Sigmoid colon (tissue), 7 donors: ENCODE results near the gene COL4A1. TPM values are rescaled to one million over a fixed set of nuclear protein-coding genes. Genes with fewer than 3 reads are reported as not detected.

ENCODE experiments used
- DNase-seq: peaks from one replicate; pipeline ENCODE4 v3.0.0-alpha.2; 2019
- H3K27ac ChIP-seq, 4 donors: fragments of 200-600 bp; sonication (generic); one replicate each; pipeline ENCODE4 v1.5.1; 2016 to 2019; ENCODE audit warnings: mild to moderate bottlenecking in 1 of 4
- H3K27me3 ChIP-seq, 3 donors: fragments of 200-600 bp; sonication (generic); one replicate each; pipeline ENCODE4 v1.5.1; 2019; ENCODE audit warnings: mild to moderate bottlenecking in 1 of 3
- H3K36me3 ChIP-seq, 4 donors: fragments of 200-600 bp; sonication (generic); one replicate each; pipeline ENCODE4 v1.5.1; 2016 to 2019
- H3K4me1 ChIP-seq, 4 donors: fragments of 200-600 bp; sonication (generic); one replicate each; pipeline ENCODE4 v1.5.1; 2017 to 2019
- H3K4me3 ChIP-seq, 4 donors: fragments of 200-600 bp; sonication (generic); one replicate each; pipeline ENCODE4 v1.5.1; 2017 to 2019; ENCODE audit warnings: mild to moderate bottlenecking in 2 of 4, moderate library complexity in 1 of 4
- H3K9me3 ChIP-seq, 4 donors: fragments of 200-600 bp in 3 of 4; sonication (generic) in 3 of 4; one replicate each; pipeline versions ENCODE4 v1.5.1 to v1.6.1; 2013 to 2019
- EP300 ChIP-seq, 4 donors: sonication (generic); formaldehyde crosslinking; IDR thresholded peaks; one replicate each; pipeline ENCODE4 v1.6.1; 2017; ENCODE audit warnings: antibody characterized with exemption in 4 of 4
- POLR2A ChIP-seq, 2 donors: fragments of 450-650 bp; IDR thresholded peaks; one replicate each; pipeline ENCODE4 v1.6.1; 2016; ENCODE audit warnings: antibody characterized with exemption in 2 of 2, mild to moderate bottlenecking in 2 of 2, moderate library complexity in 2 of 2
- POLR2AphosphoS5 ChIP-seq, 4 donors: sonication (generic); formaldehyde crosslinking; IDR thresholded peaks; one replicate each; pipeline ENCODE4 v1.6.1; 2017; ENCODE audit warnings: antibody characterized with exemption in 4 of 4
- WGBS, 2 donors: extraction: QIAGEN DNeasy Blood & Tissue Kit; methylation state at CpG; one replicate each; pipeline ENCODE4 v1.1.7; 2013; 5-methylcytosine and 5-hydroxymethylcytosine counted together
- intact Hi-C: fragments of 100-400 bp; cut with DNase I; formaldehyde crosslinking; loops from one replicate; pipeline ENCODE4 v1.15.1; 2023
- polyA plus RNA-seq, 3 donors: library from polyadenylated mRNA; stranded (reverse); fragments of 200-250 nt; gene quantifications; one replicate each; pipeline ENCODE4 v1.2.3, GENCODE V29; 2013
- total RNA-seq, 4 donors: library from RNA; depleted of rRNA; stranded (reverse); fragments of >200 nt; gene quantifications; one replicate each; pipeline ENCODE4 v1.1.0, GENCODE V29; 2016
- TF ChIP-seq, protein P1 (sequence below), 4 experiments: fragments of 450-650 bp in 3 of 4; fragments of 200-600 bp in 1 of 4; IDR thresholded peaks; one replicate each; pipeline ENCODE4 v1.5.1; 2016 to 2019; ENCODE audit warnings: antibody characterized with exemption in 4 of 4, mild to moderate bottlenecking in 3 of 4, moderate library complexity in 2 of 4
- donor health status: healthy with polysubstance abuse.
- donor health status: Bipolar disorder and iron deficiency.
- donor health status: healthy.

COL4A1 gene
- total and polyA plus RNA-seq, 7 donors: 9.2 to 598 (median 235) TPM

DNA sequence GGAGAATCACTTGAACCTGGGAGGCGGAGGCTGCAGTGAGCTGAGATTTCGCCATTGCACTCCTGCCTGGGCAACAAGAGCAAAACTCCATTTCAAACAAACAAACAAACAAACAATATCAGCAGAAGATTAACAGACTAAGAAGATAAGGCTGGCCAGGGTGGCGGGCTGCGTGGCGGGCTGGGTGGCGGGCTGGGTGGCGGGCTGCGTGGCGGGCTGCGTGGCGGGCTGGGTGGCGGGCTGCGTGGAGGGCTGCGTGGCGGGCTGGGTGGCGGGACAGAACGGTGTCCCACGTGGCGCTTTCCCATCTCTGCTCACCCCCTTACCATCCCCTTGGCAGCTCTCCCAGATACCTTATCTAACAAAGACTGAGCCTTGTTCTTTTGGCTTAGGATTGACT lies 196.2 kb downstream of the COL4A1 start:
- intact Hi-C loops: no loop called here
- Histone ChIP-seq H3K27me3 (no peaks in the 10 kb centered on the region), H3K9me3 (no peaks in the 10 kb centered on the region), H3K4me1 (peaks cover 3 to 55% (median 48%) of the 10 kb centered on the region in 4 donors), H3K4me3 (no peak overlapping the region), H3K36me3 (no peaks in the 10 kb centered on the region), H3K27ac (peak overlapping the region in 3 of 4 donors; percentile 82 to 86 (median 85))
- 90 to 97% methylated on average over 19 of the region's 19 CpGs for WGBS, 2 donors
- TF ChIP-seq, protein P1, sequence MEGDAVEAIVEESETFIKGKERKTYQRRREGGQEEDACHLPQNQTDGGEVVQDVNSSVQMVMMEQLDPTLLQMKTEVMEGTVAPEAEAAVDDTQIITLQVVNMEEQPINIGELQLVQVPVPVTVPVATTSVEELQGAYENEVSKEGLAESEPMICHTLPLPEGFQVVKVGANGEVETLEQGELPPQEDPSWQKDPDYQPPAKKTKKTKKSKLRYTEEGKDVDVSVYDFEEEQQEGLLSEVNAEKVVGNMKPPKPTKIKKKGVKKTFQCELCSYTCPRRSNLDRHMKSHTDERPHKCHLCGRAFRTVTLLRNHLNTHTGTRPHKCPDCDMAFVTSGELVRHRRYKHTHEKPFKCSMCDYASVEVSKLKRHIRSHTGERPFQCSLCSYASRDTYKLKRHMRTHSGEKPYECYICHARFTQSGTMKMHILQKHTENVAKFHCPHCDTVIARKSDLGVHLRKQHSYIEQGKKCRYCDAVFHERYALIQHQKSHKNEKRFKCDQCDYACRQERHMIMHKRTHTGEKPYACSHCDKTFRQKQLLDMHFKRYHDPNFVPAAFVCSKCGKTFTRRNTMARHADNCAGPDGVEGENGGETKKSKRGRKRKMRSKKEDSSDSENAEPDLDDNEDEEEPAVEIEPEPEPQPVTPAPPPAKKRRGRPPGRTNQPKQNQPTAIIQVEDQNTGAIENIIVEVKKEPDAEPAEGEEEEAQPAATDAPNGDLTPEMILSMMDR (IDR thresholded peaks at IDR 0.05): no peak
- TF ChIP-seq POLR2AphosphoS5 (IDR thresholded peaks at IDR 0.05) (no peak), POLR2A (IDR thresholded peaks at IDR 0.05) (no peak), EP300 (IDR thresholded peaks at IDR 0.05) (no peak)
- DNase-seq: no peak

DNA sequence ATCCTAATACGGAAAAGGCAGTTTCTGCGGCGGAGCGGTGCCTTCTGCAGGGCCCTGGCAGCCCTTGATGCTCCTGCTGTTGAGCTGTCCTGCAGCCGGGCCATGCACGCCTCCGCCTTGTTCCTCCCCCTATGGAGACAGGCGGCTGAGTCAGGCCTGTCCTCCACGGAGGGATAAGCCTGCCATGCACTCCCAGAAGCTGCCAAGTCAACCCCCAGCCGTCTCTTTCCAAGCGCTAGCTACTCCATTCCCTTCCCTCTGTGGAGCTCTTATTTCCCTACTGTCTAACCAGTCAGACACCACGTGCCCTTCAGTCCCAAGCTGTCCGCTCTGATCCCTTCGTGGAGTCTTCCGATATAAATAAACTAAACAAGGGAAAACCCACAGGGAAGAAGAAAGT lies 197.0 kb downstream of the COL4A1 start:
- Histone ChIP-seq H3K36me3 (no peaks in the 10 kb centered on the region), H3K4me3 (no peak overlapping the region), H3K27me3 (no peaks in the 10 kb centered on the region), H3K9me3 (no peaks in the 10 kb centered on the region), H3K27ac (peak overlapping the region; percentile 76 to 86 (median 84)), H3K4me1 (peaks cover 3 to 56% (median 47%) of the 10 kb centered on the region in 4 donors)
- TF ChIP-seq POLR2AphosphoS5 (IDR thresholded peaks at IDR 0.05): peak in 3 of 4 donors; percentile 39 to 66 (median 55)
- TF ChIP-seq, protein P1 (IDR thresholded peaks at IDR 0.05): no peak
- TF ChIP-seq POLR2A (IDR thresholded peaks at IDR 0.05): no peak
- peak in 1 of 4 donors; percentile 38 for TF ChIP-seq EP300 (IDR thresholded peaks at IDR 0.05)
- intact Hi-C loops: loop anchor here (1.0 to 10.0 kb wide), 6 partner anchors 173 to 1195 kb away; partner anchors contain the start of gene IRS2
- DNase-seq: peak; percentile 93
- 71 to 73% methylated on average over 15 of the region's 15 CpGs for WGBS, 2 donors

DNA sequence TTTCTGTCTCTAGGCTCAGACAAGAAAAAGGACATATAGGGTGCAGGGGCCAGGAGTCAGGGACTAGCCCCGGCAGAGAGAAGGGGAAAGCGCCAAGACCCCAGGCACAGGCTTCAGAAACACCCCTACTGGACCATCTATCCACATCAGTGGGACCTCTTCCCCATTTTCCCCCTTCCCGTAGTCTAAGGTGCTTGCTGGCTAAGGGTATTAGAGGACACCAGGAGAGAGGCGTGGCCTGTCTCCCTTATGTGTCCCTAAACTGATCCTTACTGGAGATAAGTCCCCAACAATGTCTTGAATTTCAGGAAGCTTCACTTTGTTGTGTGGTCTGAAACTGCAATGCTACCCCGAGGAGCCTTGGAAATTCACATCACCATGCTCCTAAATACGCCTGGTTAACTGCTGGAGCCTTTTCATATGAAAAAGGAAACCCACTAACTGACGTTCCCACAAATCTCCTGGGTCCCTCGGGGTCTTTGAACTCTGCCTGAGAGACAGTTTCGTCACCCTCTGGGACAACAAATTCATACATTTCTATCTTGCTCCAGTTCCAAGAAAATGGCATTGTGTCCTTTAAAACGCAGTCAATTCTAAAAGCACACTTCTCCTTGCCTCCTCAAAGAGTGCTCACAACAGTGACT lies 197.7 kb downstream of the COL4A1 start:
- intact Hi-C loops: loop anchor here (1.0 to 10.0 kb wide), 6 partner anchors 172 to 1194 kb away; partner anchors contain the start of gene IRS2
- Histone ChIP-seq H3K4me1 (peaks cover 3 to 50% (median 41%) of the 10 kb centered on the region in 4 donors), H3K36me3 (no peaks in the 10 kb centered on the region), H3K27ac (peak overlapping the region; percentile 76 to 86 (median 84)), H3K27me3 (no peaks in the 10 kb centered on the region), H3K4me3 (no peak overlapping the region), H3K9me3 (no peaks in the 10 kb centered on the region)
- no peak for DNase-seq
- TF ChIP-seq, protein P1 (IDR thresholded peaks at IDR 0.05): no peak
- TF ChIP-seq EP300 (IDR thresholded peaks at IDR 0.05): no peak
- WGBS, 2 donors: 59 to 69% methylated on average over 10 of the region's 10 CpGs

DNA sequence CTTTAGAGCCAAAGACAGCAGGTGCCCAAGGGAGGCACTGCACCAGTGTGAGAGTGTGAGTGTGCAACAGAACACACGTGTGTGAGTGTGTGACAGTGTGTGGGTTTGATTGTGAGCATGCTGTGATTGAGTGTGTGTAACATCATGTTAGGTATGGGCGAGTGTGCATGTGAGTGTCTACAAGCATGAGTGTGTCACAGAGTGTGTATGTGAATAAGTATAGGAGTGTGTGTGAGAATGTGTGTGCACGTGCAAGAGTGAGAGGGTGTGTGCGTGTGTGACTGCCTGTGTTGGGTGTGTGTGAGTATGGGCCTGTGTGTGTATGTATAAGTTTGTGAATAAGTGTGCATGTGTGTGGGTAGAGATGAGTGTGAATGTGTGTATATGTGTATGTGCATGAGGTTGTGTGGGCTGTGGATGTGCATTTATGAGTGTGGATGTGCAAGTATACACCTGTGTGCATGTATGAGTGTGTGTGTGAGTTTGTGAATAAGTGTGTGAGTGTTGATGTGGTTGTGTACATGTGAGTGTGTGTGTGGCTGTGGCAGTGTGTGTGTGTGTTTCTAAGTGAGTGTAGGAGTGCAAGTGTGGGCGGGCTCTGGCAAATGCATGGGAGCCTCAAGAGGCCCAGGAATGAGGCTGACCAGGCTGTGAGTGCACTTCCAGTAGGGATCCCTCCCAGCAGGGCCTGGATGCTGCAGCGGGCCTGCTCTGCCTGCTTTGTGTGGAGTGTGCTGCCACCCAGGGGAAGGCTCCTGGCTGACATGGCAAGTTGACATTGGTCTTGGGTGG lies 198.4 kb downstream of the COL4A1 start:
- H3K27me3 ChIP-seq: no peaks in the 10 kb centered on the region
- intact Hi-C loops: loop anchor here (1.0 to 10.0 kb wide), 6 partner anchors 171 to 1194 kb away; partner anchors contain the start of gene IRS2
- H3K36me3 ChIP-seq: no peaks in the 10 kb centered on the region
- H3K27ac ChIP-seq: peak overlapping the region; percentile 77 to 86 (median 84)
- TF ChIP-seq POLR2A (IDR thresholded peaks at IDR 0.05): no peak
- TF ChIP-seq, protein P1 (IDR thresholded peaks at IDR 0.05): peak; percentile 64 to 84 (median 77)
- peak in 3 of 4 donors; percentile 36 to 70 (median 58) for TF ChIP-seq POLR2AphosphoS5 (IDR thresholded peaks at IDR 0.05)
- H3K4me3 ChIP-seq: no peak overlapping the region
- H3K4me1 ChIP-seq: peaks cover 3 to 49% (median 40%) of the 10 kb centered on the region in 4 donors
- H3K9me3 ChIP-seq: no peaks in the 10 kb centered on the region
- DNase-seq: peak; percentile 93
- 75 to 83% methylated on average over 6 of the region's 6 CpGs for WGBS, 2 donors
